PC-9 (cell line): Measurements from ENCODE around the gene B9D1.

Source experiments
- CTCF ChIP-seq: fragments of 200-600 bp; sonication (generic); conservative IDR thresholded peaks from 2 replicates; pipeline ENCODE4 v1.6.1; 2017; ENCODE audit warnings: mixed run types, antibody characterized with exemption, mild to moderate bottlenecking, moderate library complexity
- EZH2 ChIP-seq: fragments of 200-600 bp; sonication (generic); IDR thresholded peaks from 2 replicates; pipeline ENCODE4 v1.8.0; 2017; ENCODE audit warnings: antibody characterized with exemption, low read depth

DNA sequence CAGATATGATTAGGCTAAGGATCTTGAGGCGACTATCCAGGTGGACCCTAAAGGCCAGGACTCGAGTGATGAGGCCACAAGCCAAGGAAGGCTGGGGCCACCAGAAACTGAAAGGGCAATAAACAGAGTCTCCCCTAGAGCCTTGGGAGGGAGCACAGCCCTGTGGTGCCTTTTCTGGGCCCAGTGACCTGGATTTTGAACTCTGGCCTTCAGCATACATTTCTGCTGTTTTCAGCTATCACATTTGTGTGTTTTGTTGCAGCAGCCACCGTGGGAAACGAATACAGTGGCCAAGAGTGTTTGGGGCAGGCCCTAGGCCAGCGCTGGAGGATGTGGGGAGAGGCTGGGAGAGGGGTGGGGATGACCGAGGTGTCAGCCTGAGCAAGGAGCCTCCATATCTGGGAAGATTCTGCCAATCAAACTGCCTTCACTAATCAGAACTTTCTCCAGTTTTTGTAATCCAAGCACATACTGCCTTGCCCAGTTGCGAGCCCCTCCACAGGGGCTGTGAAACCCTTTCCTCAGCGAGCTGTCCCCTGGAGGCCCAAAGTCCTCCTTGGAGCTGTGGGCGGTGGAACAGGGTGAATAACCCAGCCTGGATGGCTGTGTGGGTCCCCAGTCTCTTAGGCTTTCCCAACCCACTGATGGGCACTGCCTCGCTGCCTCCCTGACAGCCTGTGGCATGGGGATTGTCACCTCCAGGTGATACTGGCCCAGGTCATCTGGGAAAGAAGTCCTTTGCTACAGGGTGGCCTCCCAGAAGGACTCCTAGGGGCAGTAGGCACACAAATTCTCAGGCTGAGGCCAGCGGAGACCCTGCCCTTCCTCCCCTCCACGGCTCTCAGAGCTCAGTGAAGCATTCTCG is 16.8 kb downstream of the B9D1 start:
- TF ChIP-seq EZH2 (no peak), CTCF (no peak)
